Upper lobe of left lung (tissue), 4 donors: ENCODE data around the gene VASN.

Experiments
- EP300 ChIP-seq, 4 donors: sonication (generic); formaldehyde crosslinking; IDR thresholded peaks; one replicate each; pipeline ENCODE4 v1.5.1; 2017; ENCODE audit warnings: antibody characterized with exemption in 4 of 4, control low read depth in 2 of 4
- POLR2A ChIP-seq, 4 donors: fragments of 450-650 bp; IDR thresholded peaks; one replicate each; pipeline ENCODE4 v1.5.1; 2016 to 2017; ENCODE audit warnings: antibody characterized with exemption in 4 of 4, mild to moderate bottlenecking in 2 of 4

- peak in 3 of 4 donors; percentile 67 to 92 (median 85) for TF ChIP-seq POLR2A (IDR thresholded peaks at IDR 0.05)
- TF ChIP-seq EP300 (IDR thresholded peaks at IDR 0.05) = no peak
These were observed 44.8 kb downstream of the VASN start, which contains the start of gene CORO7 for GRCh38 chr16:4416200-4417032.
